Sigmoid colon (tissue), 4 donors: ENCODE results near the gene PHGDH.

Experiments used
- EP300 ChIP-seq, 4 donors: sonication (generic); formaldehyde crosslinking; IDR thresholded peaks; one replicate each; pipeline ENCODE4 v1.6.1; 2017; ENCODE audit warnings: antibody characterized with exemption in 4 of 4
- POLR2A ChIP-seq, 2 donors: fragments of 450-650 bp; IDR thresholded peaks; one replicate each; pipeline ENCODE4 v1.6.1; 2016; ENCODE audit warnings: antibody characterized with exemption in 2 of 2, mild to moderate bottlenecking in 2 of 2, moderate library complexity in 2 of 2
- POLR2AphosphoS5 ChIP-seq, 4 donors: sonication (generic); formaldehyde crosslinking; IDR thresholded peaks; one replicate each; pipeline ENCODE4 v1.6.1; 2017; ENCODE audit warnings: antibody characterized with exemption in 4 of 4
- TF ChIP-seq, protein P1 (sequence below), 4 experiments: fragments of 450-650 bp in 3 of 4; fragments of 200-600 bp in 1 of 4; IDR thresholded peaks; one replicate each; pipeline ENCODE4 v1.5.1; 2016 to 2019; ENCODE audit warnings: antibody characterized with exemption in 4 of 4, mild to moderate bottlenecking in 3 of 4, moderate library complexity in 2 of 4

DNA sequence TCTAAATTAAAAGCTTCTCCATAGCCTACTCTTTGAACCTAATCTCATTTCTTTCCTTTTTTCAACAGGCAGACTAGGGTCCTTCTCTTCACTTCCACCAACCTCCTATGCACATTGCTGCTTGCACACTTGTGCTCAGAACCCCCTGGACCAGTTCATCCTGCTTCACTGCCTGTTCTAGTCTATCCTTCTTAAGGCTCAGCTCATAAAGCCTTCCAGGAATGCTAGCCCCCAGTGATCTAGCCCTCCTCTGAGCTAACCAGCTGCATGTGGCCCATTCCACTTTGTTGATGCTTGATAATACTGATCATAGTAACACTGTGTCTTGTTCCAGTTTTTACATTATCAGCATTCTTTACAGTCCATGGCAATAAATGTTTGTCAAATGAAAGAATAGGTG is 22.9 kb upstream of the PHGDH start:
- TF ChIP-seq, protein P1, sequence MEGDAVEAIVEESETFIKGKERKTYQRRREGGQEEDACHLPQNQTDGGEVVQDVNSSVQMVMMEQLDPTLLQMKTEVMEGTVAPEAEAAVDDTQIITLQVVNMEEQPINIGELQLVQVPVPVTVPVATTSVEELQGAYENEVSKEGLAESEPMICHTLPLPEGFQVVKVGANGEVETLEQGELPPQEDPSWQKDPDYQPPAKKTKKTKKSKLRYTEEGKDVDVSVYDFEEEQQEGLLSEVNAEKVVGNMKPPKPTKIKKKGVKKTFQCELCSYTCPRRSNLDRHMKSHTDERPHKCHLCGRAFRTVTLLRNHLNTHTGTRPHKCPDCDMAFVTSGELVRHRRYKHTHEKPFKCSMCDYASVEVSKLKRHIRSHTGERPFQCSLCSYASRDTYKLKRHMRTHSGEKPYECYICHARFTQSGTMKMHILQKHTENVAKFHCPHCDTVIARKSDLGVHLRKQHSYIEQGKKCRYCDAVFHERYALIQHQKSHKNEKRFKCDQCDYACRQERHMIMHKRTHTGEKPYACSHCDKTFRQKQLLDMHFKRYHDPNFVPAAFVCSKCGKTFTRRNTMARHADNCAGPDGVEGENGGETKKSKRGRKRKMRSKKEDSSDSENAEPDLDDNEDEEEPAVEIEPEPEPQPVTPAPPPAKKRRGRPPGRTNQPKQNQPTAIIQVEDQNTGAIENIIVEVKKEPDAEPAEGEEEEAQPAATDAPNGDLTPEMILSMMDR (IDR thresholded peaks at IDR 0.05), result no peak
- TF ChIP-seq POLR2AphosphoS5 (IDR thresholded peaks at IDR 0.05) (no peak), EP300 (IDR thresholded peaks at IDR 0.05) (no peak), POLR2A (IDR thresholded peaks at IDR 0.05) (no peak)
